Activated CD4-positive, alpha-beta memory T cell treated with anti-CD3 and anti-CD28 coated beads, Interleukin-2, amount 10 ng/mL, durations not matched to agents 7 days and 5 days (primary cell): ENCODE results near the gene LARGE2. TPM values are rescaled to one million over a fixed set of nuclear protein-coding genes. Genes with fewer than 3 reads are reported as not detected.

Source experiments
- CTCF ChIA-PET: fragments of 350-600 bp; sonication (Branson Sonifier 250); formaldehyde crosslinking; loops from one replicate; lab custom pipeline; 2021; ENCODE audit warnings: antibody characterized with exemption, inconsistent platforms; lab: Charles Lee
- POLR2A ChIA-PET: fragments of 350-600 bp; sonication (Branson Sonifier 250); formaldehyde crosslinking; loops from one replicate; lab custom pipeline; 2021; ENCODE audit warnings: antibody characterized with exemption; lab: Charles Lee
- DNase-seq: peaks from one replicate; pipeline ENCODE4 v3.0.0-alpha.2; 2020
- H3K27ac Mint-ChIP-seq: one replicate; pipeline ENCODE4 v1.8.0; 2021; ENCODE audit warnings: mild to moderate bottlenecking, mixed read lengths
- H3K27me3 Mint-ChIP-seq: one replicate; pipeline ENCODE4 v1.8.0; 2021; ENCODE audit warnings: mixed read lengths
- H3K36me3 Mint-ChIP-seq: one replicate; pipeline ENCODE4 v1.8.0; 2021; ENCODE audit warnings: low read depth, mixed read lengths
- H3K4me1 Mint-ChIP-seq: one replicate; pipeline ENCODE4 v1.8.0; 2021; ENCODE audit warnings: mixed read lengths
- H3K4me3 Mint-ChIP-seq: one replicate; pipeline ENCODE4 v1.8.0; 2021; ENCODE audit warnings: mild to moderate bottlenecking, mixed read lengths
- H3K9me3 Mint-ChIP-seq: one replicate; pipeline ENCODE4 v1.8.0; 2021; ENCODE audit warnings: mixed read lengths
- total RNA-seq, 2 experiments: library from RNA; stranded (reverse); gene quantifications; one replicate each; pipeline ENCODE4 v1.2.3, GENCODE V29; 2021

LARGE2 gene
- total RNA-seq, 2 experiments from 2014 or later = 0.58 to 1.1 TPM

- Mint-ChIP-seq H3K4me3 (no peak overlapping the region), H3K27ac (no peak overlapping the region), H3K27me3 (no peaks in the 10 kb centered on the region), H3K36me3 (peaks cover 13% of the 10 kb centered on the region), H3K9me3 (no peaks in the 10 kb centered on the region), H3K4me1 (no peaks in the 10 kb centered on the region)
- no peak for DNase-seq
- ChIA-PET CTCF (interaction anchor here (0.8 kb wide), 1 partner anchor 126 kb away, joined by 3 read pairs; no protein-coding TSS in a partner anchor), POLR2A (no interaction called here)
Observed at GRCh38 chr11:45968901-45969300, 46.4 kb downstream of the LARGE2 start.

GRCh38 chr11:45973601-45974000 lies 51.1 kb downstream of the LARGE2 start:
- H3K27me3 Mint-ChIP-seq = no peaks in the 10 kb centered on the region
- CTCF ChIA-PET = interaction anchor here (0.6 kb wide), 1 partner anchor 35 kb away, joined by 5 read pairs; no protein-coding TSS in a partner anchor

GRCh38 chr11:45974806-45975205 lies 52.4 kb downstream of the LARGE2 start:
- Mint-ChIP-seq H3K27ac (no peak overlapping the region), H3K4me3 (no peak overlapping the region), H3K36me3 (peaks cover 19% of the 10 kb centered on the region), H3K4me1 (no peaks in the 10 kb centered on the region), H3K27me3 (no peaks in the 10 kb centered on the region), H3K9me3 (no peaks in the 10 kb centered on the region)
- CTCF ChIA-PET = interaction anchor here (1.2 kb wide), 1 partner anchor 9 kb away, joined by 3 read pairs; no protein-coding TSS in a partner anchor
- POLR2A ChIA-PET = no interaction called here
- no peak for DNase-seq

More at GRCh38 chr11:45973601-45974000, 51.1 kb downstream of the LARGE2 start:
- no peak for DNase-seq
- Mint-ChIP-seq H3K4me1 (no peaks in the 10 kb centered on the region), H3K36me3 (peaks cover 17% of the 10 kb centered on the region), H3K4me3 (no peak overlapping the region), H3K27ac (no peak overlapping the region), H3K9me3 (no peaks in the 10 kb centered on the region)
- POLR2A ChIA-PET = no interaction called here

Other genes with a start within 250 kb of the LARGE2 start
- 10 to 100 TPM; 15.0 to 17.5 TPM for gene SLC35C1, start 117.5 kb upstream of the LARGE2 start, total RNA-seq
- gene CRY2, start 75.2 kb upstream of the LARGE2 start, total RNA-seq = 10 to 100 TPM; 18.4 to 22.7 TPM
- under 1 TPM; 0.48 to 0.50 TPM for gene MAPK8IP1, start 37.0 kb upstream of the LARGE2 start, total RNA-seq
- 1 to 10 TPM; 1.5 to 2.3 TPM for gene FREY1, start 15.4 kb upstream of the LARGE2 start, total RNA-seq
- gene PEX16, start 4.8 kb upstream of the LARGE2 start, total RNA-seq = 10 to 100 TPM; 54.1 to 55.0 TPM
- gene PHF21A, start 198.8 kb downstream of the LARGE2 start, total RNA-seq = 10 to 100 TPM; 52.6 to 56.9 TPM